A549 (cell line): ENCODE data around the gene LEKR1. TPM values are rescaled to one million over a fixed set of nuclear protein-coding genes. Genes with fewer than 3 reads are reported as not detected.

Experiments used
- ATAC-seq, 2 experiments: fragments of 200-7000 bp in 1 of 2; fragments of >200 bp in 1 of 2; cut with Nextera tagmentation in 1 of 2; cut with Tn5 transposase in 1 of 2; 3 replicates each; pipeline versions ENCODE4 v1.8.0 to v1.9.1; 2018 to 2020; ENCODE audit warnings: mild to moderate bottlenecking in 1 of 2, moderate library complexity in 1 of 2
- CTCF ChIA-PET: fragments of 300-600 bp; sonication (Branson Sonifier 250); formaldehyde crosslinking; extraction: SDS; loops from one replicate; lab custom pipeline; 2021; ENCODE audit warnings: antibody characterized with exemption, inconsistent platforms; lab: Yijun Ruan, JAX
- POLR2A ChIA-PET: fragments of 350-600 bp; formaldehyde crosslinking; extraction: SDS; loops from one replicate; lab custom pipeline; 2021; ENCODE audit warnings: antibody characterized with exemption, inconsistent platforms; lab: Yijun Ruan, JAX
- DNase-seq, 2 experiments: peaks; one replicate each; pipeline versions ENCODE4 v3.0.0 to v3.0.0-alpha.2; 2011 to 2016; ENCODE audit warnings: low read depth in 1 of 2, low spot score in 1 of 2
- FAIRE-seq: peaks from 2 replicates; lab custom pipeline; 2011; peaks lifted over from hg19 to GRCh38; lab: Jason Lieb, UNC
- H3K27ac ChIP-seq, 2 experiments: fragments of >200 bp; sonication (Bioruptor Twin); formaldehyde crosslinking; 3 replicates each; pipeline ENCODE4 v1.5.1; 2016 to 2017
- H3K4me1 ChIP-seq: fragments of >200 bp; sonication (Bioruptor Twin); formaldehyde crosslinking; 3 replicates; pipeline ENCODE4 v1.6.1; 2016
- H3K4me2 ChIP-seq: fragments of >200 bp; sonication (Bioruptor Twin); formaldehyde crosslinking; 3 replicates; pipeline ENCODE4 v1.6.1; 2016
- H3K4me3 ChIP-seq: fragments of >200 bp; sonication (Bioruptor Twin); formaldehyde crosslinking; 3 replicates; pipeline ENCODE4 v1.5.1; 2016
- H3K9me3 ChIP-seq: fragments of >200 bp; sonication (Bioruptor Twin); formaldehyde crosslinking; 3 replicates; pipeline ENCODE4 v1.6.1; 2016
- BHLHE40 ChIP-seq: IDR thresholded peaks from 2 replicates; pipeline ENCODE4 v1.6.1; 2012; ENCODE audit warnings: low read depth, low read length, inconsistent platforms
- CBX2 ChIP-seq: fragments of 200-600 bp; sonication (generic); IDR thresholded peaks from 2 replicates; pipeline ENCODE4 v1.6.1; 2016; ENCODE audit warnings: low read depth, mild to moderate bottlenecking, borderline replicate concordance
- CBX8 ChIP-seq: fragments of 200-600 bp; sonication (generic); IDR thresholded peaks from 2 replicates; pipeline ENCODE4 v1.6.1; 2016
- ESRRA ChIP-seq: fragments of 150-350 bp; IDR thresholded peaks from 2 replicates; pipeline ENCODE4 v1.6.1; 2014; ENCODE audit warnings: mild to moderate bottlenecking, low read length, borderline replicate concordance
- FOSB ChIP-seq: fragments of 250-450 bp; sonication (Bioruptor Pico); IDR thresholded peaks from 2 replicates; pipeline ENCODE4 v1.5.0; 2020; ENCODE audit warnings: mild to moderate bottlenecking, moderate library complexity
- FOSL2 ChIP-seq, 2 experiments: fragments of 450-650 bp in 1 of 2; fragments of >200 bp in 1 of 2; sonication (Bioruptor Twin) in 1 of 2; formaldehyde crosslinking; IDR thresholded peaks; 2 replicates each; pipeline versions ENCODE4 v1.5.0 to v1.6.1; 2016 to 2020; ENCODE audit warnings: mild to moderate bottlenecking in 1 of 2, moderate library complexity in 1 of 2
- FOXS1 ChIP-seq: fragments of 250-450 bp; sonication (Bioruptor Pico); IDR thresholded peaks from 2 replicates; pipeline ENCODE4 v1.5.0; 2020; ENCODE audit warnings: mild to moderate bottlenecking, moderate library complexity
- GATA3 ChIP-seq: IDR thresholded peaks from 2 replicates; pipeline ENCODE4 v1.6.1; 2012; ENCODE audit warnings: borderline replicate concordance
- HMGXB4 ChIP-seq: fragments of 250-450 bp; sonication (Bioruptor Pico); IDR thresholded peaks from 2 replicates; pipeline ENCODE4 v1.5.0; 2021; ENCODE audit warnings: mild to moderate bottlenecking, moderate library complexity, borderline replicate concordance
- JUN ChIP-seq, 2 experiments: fragments of >200 bp; sonication (Bioruptor Twin); formaldehyde crosslinking; IDR thresholded peaks; 2 replicates in 1 of 2; 3 replicates in 1 of 2; pipeline ENCODE4 v1.6.1; 2016 to 2017
- MAZ ChIP-seq: fragments of 150-350 bp; IDR thresholded peaks from 2 replicates; pipeline ENCODE4 v1.6.1; 2014; ENCODE audit warnings: antibody characterized with exemption, low read depth, low read length, borderline replicate concordance
- NFE2L2 ChIP-seq: fragments of 150-350 bp; conservative IDR thresholded peaks from 2 replicates; pipeline ENCODE4 v1.6.1; 2014; ENCODE audit warnings: low read length
- NPAS2 ChIP-seq: fragments of 250-450 bp; sonication (Bioruptor Pico); IDR thresholded peaks from 2 replicates; pipeline ENCODE4 v1.8.0; 2022; ENCODE audit warnings: mild to moderate bottlenecking, moderate library complexity, borderline replicate concordance
- RAD21 ChIP-seq, 2 experiments: fragments of >200 bp in 1 of 2; sonication (Bioruptor Twin) in 1 of 2; formaldehyde crosslinking in 1 of 2; IDR thresholded peaks in 1 of 2; conservative IDR thresholded peaks in 1 of 2; 2 replicates in 1 of 2; 3 replicates in 1 of 2; pipeline ENCODE4 v1.6.1; 2012 to 2018; ENCODE audit warnings: inconsistent platforms in 1 of 2
- RARB ChIP-seq: fragments of 250-450 bp; sonication (Bioruptor Pico); IDR thresholded peaks from 2 replicates; pipeline ENCODE4 v1.8.0; 2021; ENCODE audit warnings: mild to moderate bottlenecking, moderate library complexity
- SREBF2 ChIP-seq: fragments of 450-650 bp; IDR thresholded peaks from 2 replicates; pipeline ENCODE4 v1.6.1; 2014; ENCODE audit warnings: mild to moderate bottlenecking, moderate library complexity
- ZSCAN20 ChIP-seq: fragments of 250-450 bp; sonication (Bioruptor Pico); IDR thresholded peaks from 2 replicates; pipeline ENCODE4 v1.8.0; 2022; ENCODE audit warnings: mild to moderate bottlenecking, moderate library complexity
- WGBS: methylation state at CpG from one replicate; pipeline ENCODE4 v1.1.6; 2017; ENCODE audit errors: missing lambda C conversion rate; 5-methylcytosine and 5-hydroxymethylcytosine counted together
- polyA plus RNA-seq, 4 experiments: library from polyadenylated mRNA; depleted of rRNA in 3 of 4; stranded (reverse); fragments of >200 nt; fragmentation: RNase III in 1 of 4; extraction: RNeasy Plus Mini Kit Qiagen cat#74134 plus additional on column Dnase treatment in 1 of 4; gene quantifications; 2 replicates in 3 of 4; 3 replicates in 1 of 4; pipeline ENCODE4 v1.2.3, GENCODE V29; 2011 to 2017

LEKR1 gene
- polyA plus RNA-seq, 2 of the 4 experiments (the other 2 are of a cell fraction) = 1.3 to 1.4 TPM

GRCh38 chr3:156801746-156802145 lies 24.4 kb upstream of the LEKR1 start (continued):
- TF ChIP-seq HMGXB4 (CRISPR knock-in tag) (no peak), RAD21 (conservative IDR thresholded peaks at IDR 0.05 in 1 of 2, IDR thresholded peaks at IDR 0.05 in 1 of 2) (no peak), CBX8 (no peak), FOSB (CRISPR knock-in tag) (no peak), ZSCAN20 (no peak), RARB (CRISPR knock-in tag) (no peak), FOXS1 (CRISPR knock-in tag) (no peak), SREBF2 (no peak)

DNA sequence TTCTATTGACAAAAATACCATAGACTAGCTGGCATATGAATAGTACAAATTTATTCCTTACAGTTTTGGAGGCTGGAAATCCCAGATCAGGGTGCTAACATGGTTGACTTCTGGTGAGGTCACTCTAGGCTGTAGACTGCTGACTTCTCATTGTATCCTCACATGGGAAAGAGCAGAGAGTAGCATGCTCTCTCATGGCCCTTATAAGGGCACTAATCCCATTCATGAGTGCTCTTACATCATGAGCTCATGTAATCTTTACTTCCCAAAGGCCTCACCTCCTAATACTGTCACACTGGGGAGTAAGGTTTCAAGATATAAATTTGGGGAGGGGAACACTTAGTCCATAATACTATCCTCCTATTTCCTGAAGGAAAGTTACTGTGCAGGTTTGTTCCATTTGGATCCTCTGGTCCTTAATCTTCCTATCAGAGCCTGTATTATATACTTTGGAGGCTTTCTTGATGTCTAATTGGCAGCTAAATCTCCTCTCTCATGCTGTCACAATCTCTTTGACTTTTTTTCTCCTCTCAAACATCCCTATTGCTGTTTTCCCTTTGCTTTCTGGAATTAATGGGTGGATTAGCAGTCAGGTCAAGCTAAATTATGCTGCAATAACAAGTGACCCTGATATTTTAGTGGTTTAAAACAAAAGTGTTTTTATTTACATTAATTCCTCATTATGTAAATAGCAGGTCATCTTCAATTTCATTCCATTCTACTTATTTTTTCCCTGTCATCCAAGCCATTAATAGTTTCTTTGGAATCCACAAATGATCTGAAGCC lies 23.1 kb upstream of the LEKR1 start:
- FAIRE-seq (no peak), DNase-seq (no peak), ATAC-seq (no peak)
- Histone ChIP-seq H3K4me1 (0 out of 3 replicates have a peak, but pooled peaks cover 2% of the 10 kb centered on the region), H3K9me3 (peaks cover 10% of the 10 kb centered on the region; the same call in 2 of the 3 replicates), H3K4me2 (no peak overlapping the region), H3K4me3 (no peak overlapping the region), H3K27ac (no peak overlapping the region)
- TF ChIP-seq ESRRA = no peak
- no peak for TF ChIP-seq NFE2L2
- no peak for TF ChIP-seq JUN (IDR thresholded peaks at IDR 0.05)
- no peak for TF ChIP-seq RAD21 (conservative IDR thresholded peaks at IDR 0.05 in 1 of 2, IDR thresholded peaks at IDR 0.05 in 1 of 2)
- CTCF ChIA-PET = no interaction called here
- POLR2A ChIA-PET = no interaction called here

DNA sequence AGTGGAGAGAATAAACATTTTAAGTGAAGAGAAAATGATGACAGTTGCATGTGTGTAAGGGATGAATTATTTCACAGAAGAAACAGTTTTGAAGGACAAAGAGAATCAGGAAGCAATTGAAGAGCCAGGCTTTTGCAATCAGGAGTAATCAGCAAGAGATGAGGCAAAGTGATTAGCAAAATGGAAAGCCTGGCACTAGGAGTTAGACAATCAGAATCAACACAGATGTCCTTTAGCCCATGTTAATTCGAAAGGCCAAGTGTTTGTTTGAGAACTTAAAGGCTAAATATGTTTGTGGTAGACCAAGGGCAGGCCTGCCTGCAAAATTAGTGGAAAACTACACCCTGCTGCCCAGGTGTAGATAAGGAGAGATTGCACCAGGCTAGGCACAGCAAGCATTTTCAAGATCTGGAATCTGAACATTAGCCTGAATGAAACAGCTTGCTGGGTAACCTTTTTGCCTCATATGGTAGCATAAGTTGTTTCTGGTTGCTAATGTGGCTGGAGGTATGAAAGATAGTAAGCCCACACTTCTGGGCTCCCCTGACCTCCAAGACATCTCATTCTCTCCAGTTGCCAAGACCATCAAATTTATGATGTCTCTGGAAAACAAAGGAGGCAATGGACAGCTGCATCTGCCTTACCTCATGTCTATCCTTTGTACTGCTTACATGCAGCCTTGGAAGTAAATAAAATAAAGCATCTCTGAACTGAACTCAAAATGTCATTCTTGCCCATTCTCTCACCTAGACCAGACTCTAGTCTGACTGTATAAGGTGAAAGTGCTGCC lies 22.0 kb upstream of the LEKR1 start:
- FAIRE-seq = no peak

More for the DNA sequence above, 22.0 kb upstream of the LEKR1 start:
- Histone ChIP-seq H3K4me2 (no peak overlapping the region), H3K4me1 (0 out of 3 replicates have a peak, but pooled peaks cover 3% of the 10 kb centered on the region), H3K4me3 (no peak overlapping the region)
- 89% methylated on average over 1 of the region's 1 CpG for WGBS
- CTCF ChIA-PET = interaction anchor here (1.4 kb wide), 1 partner anchor 333 kb away, joined by 4 read pairs; no protein-coding TSS in a partner anchor
- TF ChIP-seq MAZ (no peak), NPAS2 (CRISPR knock-in tag) (no peak), RAD21 (conservative IDR thresholded peaks at IDR 0.05 in 1 of 2, IDR thresholded peaks at IDR 0.05 in 1 of 2) (no peak), BHLHE40 (no peak), CBX2 (no peak), HMGXB4 (CRISPR knock-in tag) (no peak), JUN (IDR thresholded peaks at IDR 0.05) (no peak), FOSB (CRISPR knock-in tag) (no peak), FOSL2 (IDR thresholded peaks at IDR 0.05) (no peak), FOSL2 (CRISPR knock-in tag; IDR thresholded peaks at IDR 0.05) (no peak), ESRRA (no peak), GATA3 (no peak)
- TF ChIP-seq, all 56 proteins: peak for 0
- DNase-seq (no peak), ATAC-seq (no peak)
- POLR2A ChIA-PET = no interaction called here
- Histone ChIP-seq H3K27ac (no peak overlapping the region), H3K9me3 (peaks cover 10% of the 10 kb centered on the region; the same call in 2 of the 3 replicates)
